A549 (cell line): Measurements from ENCODE around the gene PRKN. TPM values are rescaled to one million over a fixed set of nuclear protein-coding genes. Genes with fewer than 3 reads are reported as not detected.
A peak's percentile ranks its signal among the peaks of the same experiment; 100 is the strongest.

Experiments used
- ATAC-seq, 2 experiments: fragments of 200-7000 bp in 1 of 2; fragments of >200 bp in 1 of 2; cut with Nextera tagmentation in 1 of 2; cut with Tn5 transposase in 1 of 2; 3 replicates each; pipeline versions ENCODE4 v1.8.0 to v1.9.1; 2018 to 2020; ENCODE audit warnings: mild to moderate bottlenecking in 1 of 2, moderate library complexity in 1 of 2
- CTCF ChIA-PET: fragments of 300-600 bp; sonication (Branson Sonifier 250); formaldehyde crosslinking; extraction: SDS; loops from one replicate; lab custom pipeline; 2021; ENCODE audit warnings: antibody characterized with exemption, inconsistent platforms; lab: Yijun Ruan, JAX
- POLR2A ChIA-PET: fragments of 350-600 bp; formaldehyde crosslinking; extraction: SDS; loops from one replicate; lab custom pipeline; 2021; ENCODE audit warnings: antibody characterized with exemption, inconsistent platforms; lab: Yijun Ruan, JAX
- DNase-seq, 2 experiments: peaks; one replicate each; pipeline versions ENCODE4 v3.0.0 to v3.0.0-alpha.2; 2011 to 2016; ENCODE audit warnings: low read depth in 1 of 2, low spot score in 1 of 2
- FAIRE-seq: peaks from 2 replicates; lab custom pipeline; 2011; peaks lifted over from hg19 to GRCh38; lab: Jason Lieb, UNC
- H3K27ac ChIP-seq, 2 experiments: fragments of >200 bp; sonication (Bioruptor Twin); formaldehyde crosslinking; 3 replicates each; pipeline ENCODE4 v1.5.1; 2016 to 2017
- H3K4me1 ChIP-seq: fragments of >200 bp; sonication (Bioruptor Twin); formaldehyde crosslinking; 3 replicates; pipeline ENCODE4 v1.6.1; 2016
- H3K4me2 ChIP-seq: fragments of >200 bp; sonication (Bioruptor Twin); formaldehyde crosslinking; 3 replicates; pipeline ENCODE4 v1.6.1; 2016
- H3K4me3 ChIP-seq: fragments of >200 bp; sonication (Bioruptor Twin); formaldehyde crosslinking; 3 replicates; pipeline ENCODE4 v1.5.1; 2016
- H3K9me3 ChIP-seq: fragments of >200 bp; sonication (Bioruptor Twin); formaldehyde crosslinking; 3 replicates; pipeline ENCODE4 v1.6.1; 2016
- BHLHE40 ChIP-seq: IDR thresholded peaks from 2 replicates; pipeline ENCODE4 v1.6.1; 2012; ENCODE audit warnings: low read depth, low read length, inconsistent platforms
- CEBPB ChIP-seq, 2 experiments: fragments of >200 bp in 1 of 2; sonication (Bioruptor Twin) in 1 of 2; formaldehyde crosslinking in 1 of 2; IDR thresholded peaks; 2 replicates each; pipeline ENCODE4 v1.6.1; 2012 to 2016
- CHD2 ChIP-seq: fragments of 150-350 bp; IDR thresholded peaks from 2 replicates; pipeline ENCODE4 v1.6.1; 2014; ENCODE audit warnings: low read length; ENCODE audit not compliant: partially characterized antibody
- EHF ChIP-seq: fragments of 250-450 bp; sonication (Bioruptor Pico); IDR thresholded peaks from 2 replicates; pipeline ENCODE4 v1.5.0; 2020; ENCODE audit warnings: mild to moderate bottlenecking
- EP300 ChIP-seq, 2 experiments: fragments of >200 bp; sonication (Bioruptor Twin); formaldehyde crosslinking; IDR thresholded peaks; 2 replicates in 1 of 2; 3 replicates in 1 of 2; pipeline ENCODE4 v1.6.1; 2016 to 2017
- FOSB ChIP-seq: fragments of 250-450 bp; sonication (Bioruptor Pico); IDR thresholded peaks from 2 replicates; pipeline ENCODE4 v1.5.0; 2020; ENCODE audit warnings: mild to moderate bottlenecking, moderate library complexity
- FOSL2 ChIP-seq, 2 experiments: fragments of 450-650 bp in 1 of 2; fragments of >200 bp in 1 of 2; sonication (Bioruptor Twin) in 1 of 2; formaldehyde crosslinking; IDR thresholded peaks; 2 replicates each; pipeline versions ENCODE4 v1.5.0 to v1.6.1; 2016 to 2020; ENCODE audit warnings: mild to moderate bottlenecking in 1 of 2, moderate library complexity in 1 of 2
- HDAC2 ChIP-seq: fragments of 200-600 bp; sonication (generic); IDR thresholded peaks from 2 replicates; pipeline ENCODE4 v1.6.1; 2016
- HOXB5 ChIP-seq: fragments of 250-450 bp; sonication (Bioruptor Pico); IDR thresholded peaks from 2 replicates; pipeline ENCODE4 v1.5.0; 2020; ENCODE audit warnings: mild to moderate bottlenecking, moderate library complexity
- JUN ChIP-seq, 2 experiments: fragments of >200 bp; sonication (Bioruptor Twin); formaldehyde crosslinking; IDR thresholded peaks; 2 replicates in 1 of 2; 3 replicates in 1 of 2; pipeline ENCODE4 v1.6.1; 2016 to 2017
- JUNB ChIP-seq: fragments of >200 bp; sonication (Bioruptor Twin); formaldehyde crosslinking; IDR thresholded peaks from 2 replicates; pipeline ENCODE4 v1.6.1; 2016
- KDM1A ChIP-seq: fragments of 200-600 bp; sonication (generic); IDR thresholded peaks from 2 replicates; pipeline ENCODE4 v1.6.1; 2016; ENCODE audit warnings: low read depth, mild to moderate bottlenecking
- MAFK ChIP-seq: fragments of 450-650 bp; IDR thresholded peaks from 2 replicates; pipeline ENCODE4 v1.6.1; 2014; ENCODE audit not compliant: partially characterized antibody
- MAX ChIP-seq: IDR thresholded peaks from 2 replicates; pipeline ENCODE4 v1.6.1; 2012
- NPAS2 ChIP-seq: fragments of 250-450 bp; sonication (Bioruptor Pico); IDR thresholded peaks from 2 replicates; pipeline ENCODE4 v1.8.0; 2022; ENCODE audit warnings: mild to moderate bottlenecking, moderate library complexity, borderline replicate concordance
- NR3C1 ChIP-seq: fragments of >200 bp; sonication (Bioruptor Twin); formaldehyde crosslinking; IDR thresholded peaks from 3 replicates; pipeline ENCODE4 v1.6.1; 2017
- SREBF2 ChIP-seq: fragments of 450-650 bp; IDR thresholded peaks from 2 replicates; pipeline ENCODE4 v1.6.1; 2014; ENCODE audit warnings: mild to moderate bottlenecking, moderate library complexity
- TP53 ChIP-seq: fragments of 250-450 bp; sonication (Bioruptor Pico); IDR thresholded peaks from 2 replicates; pipeline ENCODE4 v1.5.0; 2021; ENCODE audit warnings: mild to moderate bottlenecking, moderate library complexity
- ZC3H11A ChIP-seq: fragments of 450-650 bp; IDR thresholded peaks from 2 replicates; pipeline ENCODE4 v1.6.1; 2014; ENCODE audit warnings: antibody characterized with exemption, mild to moderate bottlenecking
- WGBS: methylation state at CpG from one replicate; pipeline ENCODE4 v1.1.6; 2017; ENCODE audit errors: missing lambda C conversion rate; 5-methylcytosine and 5-hydroxymethylcytosine counted together
- polyA plus RNA-seq, 4 experiments: library from polyadenylated mRNA; depleted of rRNA in 3 of 4; stranded (reverse); fragments of >200 nt; fragmentation: RNase III in 1 of 4; extraction: RNeasy Plus Mini Kit Qiagen cat#74134 plus additional on column Dnase treatment in 1 of 4; gene quantifications; 2 replicates in 3 of 4; 3 replicates in 1 of 4; pipeline ENCODE4 v1.2.3, GENCODE V29; 2011 to 2017
- TF ChIP-seq, protein P1 (sequence below): fragments of 450-650 bp; IDR thresholded peaks from 2 replicates; pipeline ENCODE4 v1.6.1; 2014; ENCODE audit warnings: antibody characterized with exemption
- TF ChIP-seq, protein P2 (sequence below): fragments of >200 bp; sonication (Bioruptor Twin); formaldehyde crosslinking; IDR thresholded peaks from 3 replicates; pipeline ENCODE4 v1.6.1; 2016
- TF ChIP-seq, protein P3 (sequence below): fragments of >200 bp; sonication (Bioruptor Twin); formaldehyde crosslinking; IDR thresholded peaks from 3 replicates; pipeline ENCODE4 v1.5.1; 2016

Gene PRKN
- polyA plus RNA-seq, 2 of the 4 experiments (the other 2 are of a cell fraction), result 0.36 to 0.39 TPM

DNA sequence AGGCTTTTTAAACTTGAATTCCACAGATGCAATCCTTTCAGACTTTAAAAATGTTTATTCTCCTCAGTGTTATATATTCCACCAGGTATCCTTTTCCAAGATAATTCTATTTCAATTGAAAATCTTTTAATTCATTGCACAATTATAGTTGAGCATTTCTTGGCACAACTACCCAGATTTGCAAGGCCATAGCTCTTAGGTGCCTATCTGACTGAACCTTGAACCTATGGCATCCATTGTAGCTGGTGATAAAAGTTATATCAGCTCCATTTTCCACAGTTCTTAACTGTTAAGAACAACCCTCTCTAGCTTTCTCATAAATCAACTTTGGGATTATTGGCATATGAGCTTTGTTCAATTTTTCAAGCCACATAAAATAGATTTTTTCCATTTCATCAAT, 42.6 kb upstream of the PRKN start:
- no peak overlapping the region for H3K27ac ChIP-seq
- POLR2A ChIA-PET, result no interaction called here
- H3K4me2 ChIP-seq, result no peak overlapping the region
- TF ChIP-seq TP53 (CRISPR knock-in tag) (no peak), MAX (no peak), EHF (CRISPR knock-in tag) (no peak), FOSB (CRISPR knock-in tag) (no peak), JUN (IDR thresholded peaks at IDR 0.05) (no peak), CEBPB (IDR thresholded peaks at IDR 0.05) (no peak), ZC3H11A (no peak), SREBF2 (no peak)
- TF ChIP-seq, protein P1, sequence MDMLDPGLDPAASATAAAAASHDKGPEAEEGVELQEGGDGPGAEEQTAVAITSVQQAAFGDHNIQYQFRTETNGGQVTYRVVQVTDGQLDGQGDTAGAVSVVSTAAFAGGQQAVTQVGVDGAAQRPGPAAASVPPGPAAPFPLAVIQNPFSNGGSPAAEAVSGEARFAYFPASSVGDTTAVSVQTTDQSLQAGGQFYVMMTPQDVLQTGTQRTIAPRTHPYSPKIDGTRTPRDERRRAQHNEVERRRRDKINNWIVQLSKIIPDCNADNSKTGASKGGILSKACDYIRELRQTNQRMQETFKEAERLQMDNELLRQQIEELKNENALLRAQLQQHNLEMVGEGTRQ, result no peak
- no peaks in the 10 kb centered on the region for H3K4me1 ChIP-seq
- no peak for FAIRE-seq
- ATAC-seq, result no peak
- CTCF ChIA-PET, result no interaction called here
- H3K4me3 ChIP-seq, result no peak overlapping the region
- DNase-seq, result no peak
- no peaks in the 10 kb centered on the region for H3K9me3 ChIP-seq

GRCh38 chr6:162753775-162754174, 26.2 kb upstream of the PRKN start:
- DNase-seq (no peak), FAIRE-seq (no peak), ATAC-seq (no peak)
- no peak overlapping the region for H3K27ac ChIP-seq
- ChIA-PET CTCF (no interaction called here), POLR2A (no interaction called here)
- TF ChIP-seq HOXB5 (CRISPR knock-in tag) (no peak), BHLHE40 (no peak), KDM1A (no peak), NR3C1 (no peak), CHD2 (no peak), JUNB (no peak), HDAC2 (no peak)
- TF ChIP-seq, protein P2, sequence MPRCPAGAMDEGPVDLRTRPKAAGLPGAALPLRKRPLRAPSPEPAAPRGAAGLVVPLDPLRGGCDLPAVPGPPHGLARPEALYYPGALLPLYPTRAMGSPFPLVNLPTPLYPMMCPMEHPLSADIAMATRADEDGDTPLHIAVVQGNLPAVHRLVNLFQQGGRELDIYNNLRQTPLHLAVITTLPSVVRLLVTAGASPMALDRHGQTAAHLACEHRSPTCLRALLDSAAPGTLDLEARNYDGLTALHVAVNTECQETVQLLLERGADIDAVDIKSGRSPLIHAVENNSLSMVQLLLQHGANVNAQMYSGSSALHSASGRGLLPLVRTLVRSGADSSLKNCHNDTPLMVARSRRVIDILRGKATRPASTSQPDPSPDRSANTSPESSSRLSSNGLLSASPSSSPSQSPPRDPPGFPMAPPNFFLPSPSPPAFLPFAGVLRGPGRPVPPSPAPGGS, result no peak
- TF ChIP-seq, protein P1, result no peak
- H3K4me1 ChIP-seq, result no peaks in the 10 kb centered on the region
- H3K9me3 ChIP-seq, result no peaks in the 10 kb centered on the region
- H3K4me2 ChIP-seq, result no peak overlapping the region
- no peak overlapping the region for H3K4me3 ChIP-seq

DNA sequence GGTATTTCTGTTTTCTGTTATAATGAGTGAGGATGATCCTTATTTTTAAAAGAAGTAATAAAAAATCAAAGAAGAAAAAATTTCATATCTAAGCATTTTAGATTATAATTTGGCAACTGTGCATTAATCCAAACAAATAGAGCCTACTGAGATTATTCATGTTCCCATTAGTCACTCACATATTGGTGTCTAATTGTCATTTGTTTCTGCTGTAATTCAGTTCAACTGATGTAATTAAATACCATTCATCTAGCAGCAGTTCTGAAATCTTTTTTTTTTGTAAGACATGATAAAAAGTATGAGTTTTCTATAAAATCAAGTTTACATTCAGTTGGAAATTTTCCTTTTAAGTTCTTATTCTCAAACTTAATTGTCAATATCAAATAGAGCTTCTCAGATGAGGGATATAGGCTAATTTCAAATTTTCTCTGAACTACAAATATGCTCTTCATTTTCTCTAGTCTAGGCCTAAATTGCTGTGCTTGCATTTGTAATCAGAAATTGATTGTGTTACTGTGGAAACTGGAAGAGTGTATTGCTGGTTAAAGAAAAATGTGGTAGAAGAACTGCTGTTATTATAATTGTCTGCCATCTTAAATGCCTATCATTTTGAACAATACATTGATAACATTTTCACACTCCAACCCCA, 23.8 kb upstream of the PRKN start:
- DNase-seq (no peak), ATAC-seq (no peak), FAIRE-seq (no peak)
- no peak overlapping the region for H3K27ac ChIP-seq
- TF ChIP-seq BHLHE40 (no peak), MAFK (peak; percentile 40), CHD2 (no peak), KDM1A (no peak), HOXB5 (CRISPR knock-in tag) (no peak), EP300 (IDR thresholded peaks at IDR 0.05) (no peak)
- CTCF ChIA-PET, result no interaction called here
- H3K4me3 ChIP-seq, result no peak overlapping the region
- no peaks in the 10 kb centered on the region for H3K9me3 ChIP-seq
- POLR2A ChIA-PET, result no interaction called here
- H3K4me1 ChIP-seq, result no peaks in the 10 kb centered on the region
- H3K4me2 ChIP-seq, result peak overlapping the region; percentile 36; the same call in 1 of the 3 replicates

DNA sequence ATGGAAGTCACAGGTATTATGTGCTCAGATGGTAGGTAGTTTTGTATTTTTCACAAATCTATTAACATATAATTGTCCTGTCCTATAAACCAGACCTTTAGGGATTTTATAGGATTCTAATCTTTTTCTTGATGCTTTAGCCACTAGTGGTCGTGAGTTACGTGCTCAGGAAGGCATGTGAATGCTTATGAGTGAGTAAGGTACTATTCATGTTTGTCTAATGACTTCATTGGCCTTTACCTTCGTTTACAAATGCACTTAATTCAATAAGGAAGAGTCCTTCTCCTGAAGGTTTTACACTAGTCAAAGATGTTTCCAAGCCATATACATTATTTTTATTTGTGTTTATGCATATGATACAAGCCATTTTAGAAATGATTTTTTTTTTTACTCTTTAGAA, 23.2 kb upstream of the PRKN start:
- POLR2A ChIA-PET, result no interaction called here
- TF ChIP-seq, protein P3, sequence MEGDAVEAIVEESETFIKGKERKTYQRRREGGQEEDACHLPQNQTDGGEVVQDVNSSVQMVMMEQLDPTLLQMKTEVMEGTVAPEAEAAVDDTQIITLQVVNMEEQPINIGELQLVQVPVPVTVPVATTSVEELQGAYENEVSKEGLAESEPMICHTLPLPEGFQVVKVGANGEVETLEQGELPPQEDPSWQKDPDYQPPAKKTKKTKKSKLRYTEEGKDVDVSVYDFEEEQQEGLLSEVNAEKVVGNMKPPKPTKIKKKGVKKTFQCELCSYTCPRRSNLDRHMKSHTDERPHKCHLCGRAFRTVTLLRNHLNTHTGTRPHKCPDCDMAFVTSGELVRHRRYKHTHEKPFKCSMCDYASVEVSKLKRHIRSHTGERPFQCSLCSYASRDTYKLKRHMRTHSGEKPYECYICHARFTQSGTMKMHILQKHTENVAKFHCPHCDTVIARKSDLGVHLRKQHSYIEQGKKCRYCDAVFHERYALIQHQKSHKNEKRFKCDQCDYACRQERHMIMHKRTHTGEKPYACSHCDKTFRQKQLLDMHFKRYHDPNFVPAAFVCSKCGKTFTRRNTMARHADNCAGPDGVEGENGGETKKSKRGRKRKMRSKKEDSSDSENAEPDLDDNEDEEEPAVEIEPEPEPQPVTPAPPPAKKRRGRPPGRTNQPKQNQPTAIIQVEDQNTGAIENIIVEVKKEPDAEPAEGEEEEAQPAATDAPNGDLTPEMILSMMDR, result 0 out of 3 replicates have a peak, but pooled peaks have one; percentile 7
- TF ChIP-seq FOSL2 (IDR thresholded peaks at IDR 0.05), result no peak
- TF ChIP-seq FOSL2 (CRISPR knock-in tag; IDR thresholded peaks at IDR 0.05), result peak; percentile 64
- TF ChIP-seq NPAS2 (CRISPR knock-in tag), result no peak
- peak; percentile 66 to 82; a peak in 5 of 6 replicates for ATAC-seq
- H3K27ac ChIP-seq, result no peak overlapping the region
- WGBS, result 6% methylated on average over 3 of the region's 3 CpGs
- DNase-seq, result peak in 1 of 2 experiments; percentile 61
- peak overlapping the region; percentile 36; the same call in 2 of the 3 replicates for H3K4me2 ChIP-seq
- H3K4me3 ChIP-seq, result no peak overlapping the region
- CTCF ChIA-PET, result no interaction called here
- FAIRE-seq, result no peak
- H3K9me3 ChIP-seq, result no peaks in the 10 kb centered on the region
- no peaks in the 10 kb centered on the region for H3K4me1 ChIP-seq
